Left lung (tissue), 10 donors: ENCODE data around the gene LPAR3. TPM values are rescaled to one million over a fixed set of nuclear protein-coding genes. Genes with fewer than 3 reads are reported as not detected.

Source experiments
- ATAC-seq: fragments of 200-7000 bp; cut with Tn5 transposase; one replicate; pipeline ENCODE4 v1.9.1; 2020; ENCODE audit warnings: moderate library complexity
- DNase-seq, 4 donors: peaks; one replicate each; pipeline ENCODE4 v3.0.0-alpha.2; 2013 to 2020
- H3K27ac ChIP-seq, 2 donors: fragments of 200-600 bp; sonication (generic) in 1 of 2; one replicate each; pipeline versions ENCODE4 v1.5.0 to v1.8.0; 2020 to 2021
- H3K27me3 ChIP-seq, 2 donors: fragments of 200-600 bp; sonication (generic) in 1 of 2; one replicate each; pipeline versions ENCODE4 v1.5.0 to v1.8.0; 2020 to 2021
- H3K36me3 ChIP-seq, 2 donors: fragments of 200-600 bp; sonication (generic) in 1 of 2; one replicate each; pipeline versions ENCODE4 v1.5.0 to v1.8.0; 2020 to 2021
- H3K4me1 ChIP-seq, 2 donors: fragments of 200-600 bp; one replicate each; pipeline ENCODE4 v1.8.0; 2021
- H3K4me3 ChIP-seq, 2 donors: fragments of 200-600 bp; sonication (generic) in 1 of 2; one replicate each; pipeline versions ENCODE4 v1.5.0 to v1.8.0; 2020 to 2021; ENCODE audit warnings: mild to moderate bottlenecking in 1 of 2
- H3K9me3 ChIP-seq, 2 donors: fragments of 200-600 bp; sonication (generic) in 1 of 2; one replicate each; pipeline versions ENCODE4 v1.5.0 to v1.8.0; 2020 to 2021
- intact Hi-C, 2 donors: fragments of 100-400 bp; cut with DNase I; formaldehyde crosslinking; loops; one replicate each; pipeline versions ENCODE4 v1.11.2 to v1.14.2; 2022
- polyA plus RNA-seq, 6 donors: library from polyadenylated mRNA; unstranded; fragments of 120-200 nt; gene quantifications; one replicate each; pipeline ENCODE4 v1.2.1, GENCODE V29; 2013; ENCODE audit not compliant: insufficient read length in 6 of 6
- total RNA-seq, 2 donors: library from RNA; stranded (reverse); fragmentation: NEBNext Ultra II Directional; extraction: Animal tissue kit (Norgen Biotek cat#: 25700); gene quantifications; one replicate each; pipeline ENCODE4 v1.2.1, GENCODE V29; 2021
- TF ChIP-seq, protein P1 (sequence below), 2 donors: fragments of 200-600 bp; sonication (generic) in 1 of 2; IDR thresholded peaks; one replicate each; pipeline versions ENCODE4 v1.5.0 to v1.8.0; 2021; ENCODE audit warnings: antibody characterized with exemption in 2 of 2
- donor health status: DM: no; HTN: yes; CAD: no.
- donor health status: DM: no; HTN: no; CAD: no.

The LPAR3 gene
- total and polyA plus RNA-seq, 8 donors: 0.32 to 3.7 (median 1.7) TPM

DNA sequence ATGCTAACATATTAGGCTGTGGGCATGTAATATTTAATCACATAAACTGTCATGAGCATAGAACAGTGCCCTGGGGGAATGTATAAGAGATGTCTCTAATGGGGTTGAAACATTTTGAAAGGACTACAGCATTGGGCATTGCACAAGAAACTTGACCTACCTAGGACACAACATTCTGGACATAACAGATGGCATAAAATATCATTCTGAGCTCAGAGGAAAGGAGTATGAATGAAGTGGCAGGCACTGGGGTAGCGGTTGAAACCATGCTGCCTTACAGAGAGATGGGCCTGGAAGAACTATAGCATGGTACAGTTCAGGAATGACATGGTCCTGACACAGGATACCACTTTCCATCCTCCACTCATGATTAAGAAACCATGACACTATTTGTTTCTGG, 69.0 kb downstream of the LPAR3 start:
- no peaks in the 10 kb centered on the region for H3K4me1 ChIP-seq
- TF ChIP-seq, protein P1, sequence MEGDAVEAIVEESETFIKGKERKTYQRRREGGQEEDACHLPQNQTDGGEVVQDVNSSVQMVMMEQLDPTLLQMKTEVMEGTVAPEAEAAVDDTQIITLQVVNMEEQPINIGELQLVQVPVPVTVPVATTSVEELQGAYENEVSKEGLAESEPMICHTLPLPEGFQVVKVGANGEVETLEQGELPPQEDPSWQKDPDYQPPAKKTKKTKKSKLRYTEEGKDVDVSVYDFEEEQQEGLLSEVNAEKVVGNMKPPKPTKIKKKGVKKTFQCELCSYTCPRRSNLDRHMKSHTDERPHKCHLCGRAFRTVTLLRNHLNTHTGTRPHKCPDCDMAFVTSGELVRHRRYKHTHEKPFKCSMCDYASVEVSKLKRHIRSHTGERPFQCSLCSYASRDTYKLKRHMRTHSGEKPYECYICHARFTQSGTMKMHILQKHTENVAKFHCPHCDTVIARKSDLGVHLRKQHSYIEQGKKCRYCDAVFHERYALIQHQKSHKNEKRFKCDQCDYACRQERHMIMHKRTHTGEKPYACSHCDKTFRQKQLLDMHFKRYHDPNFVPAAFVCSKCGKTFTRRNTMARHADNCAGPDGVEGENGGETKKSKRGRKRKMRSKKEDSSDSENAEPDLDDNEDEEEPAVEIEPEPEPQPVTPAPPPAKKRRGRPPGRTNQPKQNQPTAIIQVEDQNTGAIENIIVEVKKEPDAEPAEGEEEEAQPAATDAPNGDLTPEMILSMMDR (IDR thresholded peaks at IDR 0.05): no peak
- H3K4me3 ChIP-seq: no peak overlapping the region
- H3K9me3 ChIP-seq: no peaks in the 10 kb centered on the region
- H3K27me3 ChIP-seq: no peaks in the 10 kb centered on the region
- no peak for ATAC-seq
- no peak for DNase-seq
- no peak overlapping the region for H3K27ac ChIP-seq
- H3K36me3 ChIP-seq: no peaks in the 10 kb centered on the region
- intact Hi-C loops: no loop called here

DNA sequence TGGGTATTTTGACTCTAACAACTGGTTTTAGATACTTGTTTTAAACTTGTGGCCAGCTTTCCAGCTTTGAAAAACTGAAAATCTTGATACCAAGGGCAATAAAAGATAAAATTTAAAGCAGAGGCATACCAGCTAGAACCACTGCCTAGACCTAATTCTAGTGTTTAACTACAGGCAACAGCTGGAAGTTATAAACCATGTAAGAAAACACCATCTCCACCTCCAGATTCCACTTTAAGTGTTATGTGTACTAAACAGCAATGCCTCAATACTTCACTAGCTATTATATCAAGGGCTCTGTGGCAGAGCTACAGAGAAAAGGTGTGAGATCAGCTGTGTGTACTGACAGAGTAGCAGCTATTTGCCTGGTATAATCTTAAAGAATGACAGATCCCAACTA, 69.5 kb downstream of the LPAR3 start:
- H3K4me3 ChIP-seq: no peak overlapping the region
- no peaks in the 10 kb centered on the region for H3K27me3 ChIP-seq
- intact Hi-C loops: no loop called here
- no peaks in the 10 kb centered on the region for H3K4me1 ChIP-seq
- H3K27ac ChIP-seq: no peak overlapping the region
- ATAC-seq (no peak), DNase-seq (no peak)
- no peaks in the 10 kb centered on the region for H3K36me3 ChIP-seq
- TF ChIP-seq, protein P1 (IDR thresholded peaks at IDR 0.05): no peak
- no peaks in the 10 kb centered on the region for H3K9me3 ChIP-seq

DNA sequence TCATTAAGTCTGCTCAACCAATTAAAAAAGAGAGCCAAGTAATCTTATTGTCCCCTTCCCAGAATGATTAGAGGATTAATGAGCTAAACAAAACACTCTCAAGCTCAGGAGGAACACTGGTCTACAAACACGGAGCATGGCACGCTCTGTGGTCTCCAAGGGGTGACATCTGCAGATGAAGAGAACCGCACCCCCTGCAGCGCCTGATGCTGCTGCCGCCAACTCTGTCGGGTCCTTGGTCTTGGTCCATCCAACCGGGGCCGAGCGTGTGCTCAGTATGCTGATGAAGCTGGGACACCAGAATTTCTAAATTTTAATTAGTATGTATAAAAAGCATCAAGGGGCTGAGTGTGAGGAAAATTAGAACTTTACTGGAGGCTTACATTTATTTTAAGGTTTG, 82.7 kb downstream of the LPAR3 start:
- H3K4me3 ChIP-seq: no peak overlapping the region
- H3K4me1 ChIP-seq: no peaks in the 10 kb centered on the region
- H3K9me3 ChIP-seq: no peaks in the 10 kb centered on the region
- no peaks in the 10 kb centered on the region for H3K36me3 ChIP-seq
- no peaks in the 10 kb centered on the region for H3K27me3 ChIP-seq
- intact Hi-C loops: no loop called here
- peak in 1 of 4 donors; percentile 65 for DNase-seq
- ATAC-seq: no peak
- TF ChIP-seq, protein P1 (IDR thresholded peaks at IDR 0.05): no peak
- H3K27ac ChIP-seq: no peak overlapping the region

DNA sequence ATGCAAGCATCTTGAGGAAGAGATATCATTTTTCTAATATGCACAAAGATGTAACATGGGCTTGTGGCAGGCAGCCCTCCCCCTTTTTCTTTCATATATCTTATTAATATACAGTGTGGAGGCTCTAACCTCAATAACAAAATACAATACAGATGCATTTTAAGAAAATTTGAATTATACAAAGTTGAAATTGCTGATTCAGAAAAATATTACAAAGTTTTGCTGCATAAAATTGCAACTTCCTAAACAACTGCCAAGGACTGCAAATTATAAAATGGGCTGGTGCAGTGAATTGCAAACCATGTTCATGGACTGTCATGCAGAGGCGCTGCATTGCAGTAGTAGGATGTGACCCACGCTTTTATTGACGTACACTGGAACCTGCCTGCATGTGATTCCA, 84.0 kb downstream of the LPAR3 start:
- Histone ChIP-seq H3K27me3 (no peaks in the 10 kb centered on the region), H3K4me3 (no peak overlapping the region)
- intact Hi-C loops: no loop called here

DNA sequence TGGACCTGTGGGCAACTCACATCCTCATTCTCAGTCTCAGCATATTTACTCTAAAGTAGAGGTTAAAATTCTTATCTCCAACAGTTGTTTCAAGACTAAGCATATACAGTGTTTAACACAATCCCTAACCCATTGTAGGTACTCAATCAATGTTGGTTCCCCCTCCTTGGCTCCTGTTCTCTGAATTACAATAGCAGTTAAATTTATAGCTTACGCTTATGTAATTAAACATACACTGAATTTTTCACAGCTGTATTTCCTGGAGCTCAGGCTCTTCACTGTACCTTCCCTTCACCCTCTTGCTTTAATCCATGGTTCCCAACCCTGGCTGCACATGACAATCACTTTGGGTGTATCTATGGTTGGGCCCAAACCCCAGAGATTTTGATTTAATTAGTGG, 89.4 kb downstream of the LPAR3 start:
- Histone ChIP-seq H3K4me3 (no peak overlapping the region), H3K9me3 (no peaks in the 10 kb centered on the region), H3K4me1 (no peaks in the 10 kb centered on the region), H3K27ac (no peak overlapping the region), H3K27me3 (no peaks in the 10 kb centered on the region), H3K36me3 (no peaks in the 10 kb centered on the region)
- intact Hi-C loops: no loop called here
- no peak for ATAC-seq
- TF ChIP-seq, protein P1 (IDR thresholded peaks at IDR 0.05): no peak
- no peak for DNase-seq

More for the DNA sequence above, 84.0 kb downstream of the LPAR3 start:
- Histone ChIP-seq H3K4me1 (no peaks in the 10 kb centered on the region), H3K27ac (no peak overlapping the region), H3K9me3 (no peaks in the 10 kb centered on the region), H3K36me3 (no peaks in the 10 kb centered on the region)
- TF ChIP-seq, protein P1 (IDR thresholded peaks at IDR 0.05): no peak
- DNase-seq (no peak), ATAC-seq (no peak)
